ENCODE results near the gene JMJD8.

DNA sequence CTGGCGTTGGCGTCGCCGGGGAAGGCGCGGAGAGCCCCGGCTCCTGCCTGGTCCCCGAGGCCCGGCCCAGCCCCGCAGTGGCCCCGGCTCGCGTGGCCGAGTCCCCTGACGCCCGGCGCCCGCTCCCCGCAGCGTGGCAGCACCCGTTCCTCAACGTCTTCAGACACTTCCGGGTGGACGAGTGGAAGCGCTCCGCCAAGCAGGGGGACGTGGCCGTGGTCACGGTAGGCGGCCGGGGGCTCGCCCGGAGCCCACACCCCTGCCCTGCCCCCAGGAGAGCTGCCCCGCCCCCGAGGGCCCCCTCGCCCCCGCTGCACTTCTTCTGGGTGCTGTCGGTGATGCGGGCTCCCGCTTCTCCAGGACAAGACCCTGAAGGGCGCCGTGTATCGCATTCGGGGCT lies 34.5 kb downstream of the JMJD8 start:
- TF ChIP-seq ATF7 (IDR thresholded peaks at IDR 0.05; ENCODE audit: low read depth): no peak
- no peak for TF ChIP-seq SREBF2 (IDR thresholded peaks at IDR 0.05; ENCODE audit: low read length)
- TF ChIP-seq CREM (IDR thresholded peaks at IDR 0.05; ENCODE audit: low read depth): no peak
- no peak for TF ChIP-seq EP300 (IDR thresholded peaks at IDR 0.05; ENCODE audit: borderline replicate concordance in 1 of 2, control insufficient read depth in 1 of 2, low read depth in 2 of 2, low read length in 2 of 2)
- TF ChIP-seq EZH2 (IDR thresholded peaks at IDR 0.05; ENCODE audit: borderline replicate concordance, control insufficient read depth, low read depth, low read length): no peak
- no peak for TF ChIP-seq ZNF274 (IDR thresholded peaks at IDR 0.05; ENCODE audit: insufficient read depth, insufficient read length)
- TF ChIP-seq RFX5 (IDR thresholded peaks at IDR 0.05; ENCODE audit: low read depth, low read length): no peak
- no peak for TF ChIP-seq POLR2AphosphoS5 (IDR thresholded peaks at IDR 0.05; ENCODE audit: low read length)
- no peak for TF ChIP-seq CTCF (IDR thresholded peaks at IDR 0.05 in 2 of 3, conservative IDR thresholded peaks at IDR 0.05 in 1 of 3; ENCODE audit: control insufficient read depth in 2 of 3, extremely low read depth in 1 of 3, insufficient read depth in 1 of 3, low read depth in 3 of 3, low read length in 3 of 3)
- TF ChIP-seq SIN3A (IDR thresholded peaks at IDR 0.05; ENCODE audit: low read depth, low read length): no peak
- TF ChIP-seq NR2C2 (IDR thresholded peaks at IDR 0.05; ENCODE audit: borderline replicate concordance, control insufficient read depth, insufficient read length, low read depth): no peak
- TF ChIP-seq ZNF384 (IDR thresholded peaks at IDR 0.05; ENCODE audit: borderline replicate concordance, low read depth, low read length): no peak
